Omental fat pad (tissue), 4 donors: Measurements from ENCODE around the gene MYO15B. TPM values are rescaled to one million over a fixed set of nuclear protein-coding genes. Genes with fewer than 3 reads are reported as not detected.
"Not testable (repeated sequence)": the region's sequence is repeated elsewhere in the genome, so short reads cannot be mapped to it uniquely, and the experiment has no call there.

ENCODE experiments used
- ATAC-seq: fragments of 150-250 bp; one replicate; pipeline ENCODE4 v1.9.1; 2016; ENCODE audit warnings: mild to moderate bottlenecking, moderate library complexity; ENCODE audit not compliant: low FRiP score
- DNase-seq: peaks from one replicate; pipeline ENCODE4 v3.0.0-alpha.2; 2019; ENCODE audit warnings: low spot score
- total RNA-seq, 4 donors: library from RNA; depleted of rRNA; stranded (reverse); fragments of >200 nt; gene quantifications; one replicate each; pipeline ENCODE4 v1.1.0, GENCODE V29; 2016
- TF ChIP-seq, protein P1 (sequence below), 3 donors: fragments of 450-650 bp; IDR thresholded peaks; one replicate each; pipeline ENCODE4 v1.5.1; 2016 to 2017; ENCODE audit warnings: antibody characterized with exemption in 3 of 3, mild to moderate bottlenecking in 3 of 3, moderate library complexity in 2 of 3

Gene MYO15B
- total RNA-seq, 4 donors from 2014 or later, result 58.4 to 187 (median 74.3) TPM

DNA sequence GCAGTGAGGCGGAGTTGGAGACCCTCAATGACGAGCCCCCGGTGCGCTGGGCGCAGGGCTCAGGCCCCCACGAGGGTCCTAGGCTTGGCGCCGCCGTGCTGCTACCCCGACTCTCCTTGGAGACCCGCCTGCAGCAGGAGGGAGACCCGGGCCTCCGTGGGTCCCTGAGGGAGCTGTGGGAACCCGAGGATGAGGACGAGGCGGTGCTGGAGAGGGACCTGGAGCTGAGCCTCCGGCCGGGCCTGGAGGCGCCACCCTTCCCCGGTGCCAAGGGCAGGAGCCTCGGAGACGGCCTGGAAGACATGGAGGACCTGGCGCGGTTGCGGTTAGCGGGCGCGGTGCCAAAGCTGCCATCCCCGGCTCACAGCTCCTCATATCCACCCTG is 2.3 kb downstream of the MYO15B start:
- DNase-seq, result no peak
- ATAC-seq, result no peak
- TF ChIP-seq, protein P1, sequence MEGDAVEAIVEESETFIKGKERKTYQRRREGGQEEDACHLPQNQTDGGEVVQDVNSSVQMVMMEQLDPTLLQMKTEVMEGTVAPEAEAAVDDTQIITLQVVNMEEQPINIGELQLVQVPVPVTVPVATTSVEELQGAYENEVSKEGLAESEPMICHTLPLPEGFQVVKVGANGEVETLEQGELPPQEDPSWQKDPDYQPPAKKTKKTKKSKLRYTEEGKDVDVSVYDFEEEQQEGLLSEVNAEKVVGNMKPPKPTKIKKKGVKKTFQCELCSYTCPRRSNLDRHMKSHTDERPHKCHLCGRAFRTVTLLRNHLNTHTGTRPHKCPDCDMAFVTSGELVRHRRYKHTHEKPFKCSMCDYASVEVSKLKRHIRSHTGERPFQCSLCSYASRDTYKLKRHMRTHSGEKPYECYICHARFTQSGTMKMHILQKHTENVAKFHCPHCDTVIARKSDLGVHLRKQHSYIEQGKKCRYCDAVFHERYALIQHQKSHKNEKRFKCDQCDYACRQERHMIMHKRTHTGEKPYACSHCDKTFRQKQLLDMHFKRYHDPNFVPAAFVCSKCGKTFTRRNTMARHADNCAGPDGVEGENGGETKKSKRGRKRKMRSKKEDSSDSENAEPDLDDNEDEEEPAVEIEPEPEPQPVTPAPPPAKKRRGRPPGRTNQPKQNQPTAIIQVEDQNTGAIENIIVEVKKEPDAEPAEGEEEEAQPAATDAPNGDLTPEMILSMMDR (IDR thresholded peaks at IDR 0.05), result no peak

DNA sequence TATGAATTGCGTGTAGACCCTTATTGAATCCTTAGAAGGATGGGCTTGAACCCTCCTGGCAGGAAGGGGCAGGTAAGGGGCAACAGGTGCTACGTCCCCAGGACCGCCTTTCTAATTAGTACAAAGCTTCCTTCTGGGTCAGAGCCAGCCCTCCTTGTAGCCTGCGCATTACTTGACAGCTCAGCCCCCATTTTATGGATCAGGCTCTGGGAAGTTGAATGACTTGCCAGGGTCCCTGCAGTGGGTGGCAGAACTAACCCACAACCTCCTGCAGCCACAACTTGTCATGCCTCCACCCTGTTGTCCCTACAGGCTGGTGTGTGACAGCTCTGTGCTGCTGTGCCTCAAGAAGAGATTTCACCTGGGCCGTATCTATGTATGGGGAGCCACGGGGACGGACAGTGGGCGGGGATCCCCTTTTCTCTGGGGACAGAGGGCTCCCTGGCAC is 2.7 kb downstream of the MYO15B start:
- ATAC-seq (no peak), DNase-seq (no peak)
- TF ChIP-seq, protein P1 (IDR thresholded peaks at IDR 0.05), result no peak

DNA sequence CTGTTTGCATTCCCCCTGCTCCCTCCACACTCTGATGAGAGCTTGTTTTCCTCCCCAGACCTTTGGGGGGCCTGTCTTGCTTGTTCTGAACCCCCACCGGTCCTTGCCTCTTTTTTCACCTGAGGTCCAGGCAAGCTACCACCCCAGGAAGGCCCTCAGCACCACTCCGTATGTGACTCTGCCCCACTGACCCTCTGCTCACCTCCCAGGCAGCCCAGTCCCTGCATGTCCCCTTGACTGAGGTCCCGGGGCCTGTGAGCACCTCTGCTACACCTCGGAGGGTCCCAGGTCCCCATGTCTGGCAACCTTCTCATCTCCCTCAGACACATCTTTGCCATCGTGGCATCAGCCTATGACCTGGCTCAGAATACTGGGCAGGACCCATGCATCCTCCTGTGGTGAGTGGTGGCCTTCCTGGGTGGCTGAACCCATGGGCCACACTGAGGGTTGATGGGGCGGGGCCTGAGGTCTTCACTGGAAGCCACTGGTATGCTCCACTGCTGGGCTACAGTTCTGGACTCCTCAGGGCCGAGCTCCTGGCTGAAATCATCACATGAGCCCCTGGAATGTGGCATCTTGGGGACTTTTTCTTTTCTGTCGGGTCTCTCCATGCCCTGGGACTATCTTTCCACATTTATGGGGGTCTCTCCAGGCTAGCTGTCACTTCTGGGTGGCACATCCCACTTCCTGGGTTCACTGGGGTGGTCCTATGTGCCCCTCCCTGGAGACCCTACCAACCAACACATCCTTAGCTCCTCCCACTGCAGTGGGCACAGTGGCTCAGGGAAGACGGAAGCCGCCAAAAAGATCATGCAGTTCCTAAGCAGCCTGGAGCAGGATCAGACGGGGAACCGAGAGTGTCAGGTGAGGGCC is 3.5 kb downstream of the MYO15B start:
- TF ChIP-seq, protein P1 (IDR thresholded peaks at IDR 0.05), result no peak
- no peak for ATAC-seq
- DNase-seq, result no peak

- TF ChIP-seq, protein P1 (IDR thresholded peaks at IDR 0.05), result no peak
- no peak for ATAC-seq
- DNase-seq, result no peak
Observed at GRCh38 chr17:75591722-75592302, 4.2 kb downstream of the MYO15B start.

DNA sequence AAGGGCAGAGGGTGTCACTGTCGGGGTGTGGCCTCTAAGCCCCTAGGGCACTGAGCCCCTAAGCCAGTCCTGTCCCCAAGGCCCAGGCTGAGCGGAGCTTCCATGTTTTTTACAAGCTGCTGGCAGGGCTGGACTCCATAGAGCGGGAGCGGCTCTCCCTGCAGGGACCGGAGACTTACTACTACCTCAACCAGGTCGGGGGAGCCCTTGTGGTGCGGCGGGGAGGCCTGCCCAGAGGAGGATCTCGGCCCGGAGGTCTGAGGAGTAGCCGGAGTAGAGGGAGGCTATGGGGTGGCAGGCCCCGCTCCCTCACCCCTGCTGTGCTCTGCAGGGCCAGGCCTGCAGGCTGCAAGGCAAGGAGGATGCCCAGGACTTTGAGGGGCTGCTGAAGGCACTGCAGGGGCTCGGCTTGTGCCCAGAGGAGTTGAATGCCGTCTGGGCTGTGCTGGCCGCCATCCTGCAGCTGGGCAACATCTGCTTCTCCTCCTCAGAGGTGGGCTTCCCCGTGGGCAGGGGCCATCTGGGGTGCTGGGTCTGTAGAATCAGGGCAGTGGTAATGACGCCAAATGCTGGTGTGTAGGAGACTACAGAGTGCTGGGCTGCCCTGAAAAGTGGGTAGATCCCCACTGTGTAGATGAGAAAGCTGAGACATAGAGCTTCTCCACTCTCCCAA is 4.9 kb downstream of the MYO15B start:
- ATAC-seq (no peak), DNase-seq (no peak)
- TF ChIP-seq, protein P1 (IDR thresholded peaks at IDR 0.05), result no peak

- DNase-seq, ATAC-seq: not testable (repeated sequence)
Observed at GRCh38 chr17:75593430-75593829, 5.8 kb downstream of the MYO15B start.

DNA sequence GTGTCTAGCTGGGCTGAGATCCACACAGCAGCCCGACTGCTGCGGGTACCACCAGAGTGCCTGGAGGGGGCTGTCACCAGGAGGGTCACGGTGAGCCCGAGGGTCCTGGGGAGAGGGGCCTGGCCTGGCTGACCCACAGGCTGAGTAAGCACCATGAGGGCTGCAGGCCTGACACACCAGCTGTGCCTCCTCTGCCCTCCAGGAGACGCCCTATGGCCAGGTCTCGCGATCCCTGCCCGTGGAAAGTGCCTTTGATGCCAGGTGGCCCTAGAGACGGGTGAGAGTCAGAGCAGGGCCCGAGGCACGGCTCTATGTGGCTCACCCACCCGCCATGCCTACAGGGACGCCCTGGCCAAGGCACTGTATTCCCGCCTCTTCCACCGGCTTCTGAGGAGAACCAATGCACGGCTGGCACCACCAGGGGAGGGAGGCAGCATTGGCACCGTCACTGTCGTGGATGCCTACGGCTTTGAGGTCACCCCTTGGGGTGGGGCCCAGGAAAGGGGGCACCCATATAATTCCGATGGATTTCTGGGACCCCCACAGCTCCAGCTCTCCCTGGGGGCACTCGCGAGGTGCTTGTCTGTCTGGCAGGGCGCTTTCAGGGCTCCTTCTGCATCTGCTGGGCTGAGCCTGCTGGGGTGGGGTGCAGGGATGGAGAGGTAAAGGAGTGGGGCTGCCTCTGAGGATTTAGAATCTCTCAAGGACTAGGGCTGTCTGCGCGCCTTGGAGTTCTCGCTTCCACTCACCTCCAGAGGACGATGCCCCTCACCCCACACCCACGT is 7.1 kb downstream of the MYO15B start:
- no peak for ATAC-seq
- TF ChIP-seq, protein P1 (IDR thresholded peaks at IDR 0.05), result no peak
- DNase-seq, result no peak
